Measurements from ENCODE around the gene PARD3B.

PARD3B gene

DNA sequence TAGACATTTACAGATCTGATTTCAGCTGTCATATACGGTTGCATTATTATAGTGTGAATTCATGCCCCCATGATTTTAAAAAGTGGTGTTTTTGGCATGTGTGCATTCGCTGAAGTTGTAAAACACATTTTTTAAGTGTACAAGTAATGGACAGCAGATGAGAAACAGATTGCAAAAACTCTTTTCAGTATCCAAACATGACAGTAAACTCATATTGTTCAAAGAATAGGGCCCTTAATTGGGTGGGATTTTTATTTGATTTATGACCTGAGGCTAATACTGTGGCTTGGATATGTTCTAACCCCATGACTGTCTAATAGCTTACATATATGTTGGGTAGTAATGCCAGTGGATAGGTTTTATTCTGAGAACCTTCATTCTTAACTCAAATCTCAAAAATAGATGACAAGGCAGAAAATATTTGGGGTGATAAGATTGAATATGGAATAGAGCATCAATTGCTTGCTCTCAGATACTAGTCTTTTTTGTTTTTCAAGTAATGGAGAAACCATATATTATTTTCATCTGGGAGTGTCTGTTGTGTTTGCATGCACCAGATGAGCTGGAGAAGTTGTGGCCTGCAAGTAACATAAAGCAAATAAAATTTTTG, 118.6 kb downstream of the PARD3B start:
- no peak for DNase-seq

DNA sequence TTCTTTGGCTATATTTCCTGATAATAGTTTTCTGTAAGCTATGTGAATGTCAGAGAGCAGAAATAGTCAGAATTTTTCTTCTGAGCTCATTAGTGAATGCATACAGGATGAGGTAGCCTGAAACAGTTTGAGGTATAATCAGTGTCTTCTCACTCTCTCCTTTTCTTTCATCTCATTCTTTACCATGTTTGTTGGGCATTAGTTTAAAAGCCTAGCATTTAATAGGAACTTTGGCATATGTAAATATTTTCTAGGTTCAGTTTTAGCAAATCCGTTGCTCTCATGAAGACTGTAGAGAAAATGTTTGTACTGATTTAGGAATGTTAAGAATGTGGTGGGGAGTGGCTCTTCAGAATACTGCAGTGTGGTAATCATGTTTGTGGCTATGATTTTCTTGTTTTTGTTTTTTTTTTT, 119.4 kb downstream of the PARD3B start:
- no peak for DNase-seq

DNA sequence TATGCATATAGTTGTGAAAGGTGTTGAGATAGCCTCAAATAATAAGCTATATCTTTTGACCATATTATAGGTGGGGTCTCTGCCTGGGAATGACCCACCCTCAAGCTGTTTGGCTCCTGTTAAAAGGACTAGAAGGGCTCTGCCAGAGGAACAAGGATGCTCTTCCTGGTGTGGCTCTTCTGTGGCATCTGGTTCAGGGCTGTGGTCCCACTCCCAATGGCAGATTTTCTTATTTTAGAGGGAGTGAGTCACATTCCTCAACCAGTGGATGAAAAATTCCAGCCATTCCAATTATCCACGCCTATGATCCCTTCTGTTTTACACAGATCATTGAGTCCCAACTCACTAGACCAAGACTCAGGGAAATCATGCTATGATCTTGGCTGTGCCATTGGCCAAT, 119.9 kb downstream of the PARD3B start:
- DNase-seq: no peak

DNA sequence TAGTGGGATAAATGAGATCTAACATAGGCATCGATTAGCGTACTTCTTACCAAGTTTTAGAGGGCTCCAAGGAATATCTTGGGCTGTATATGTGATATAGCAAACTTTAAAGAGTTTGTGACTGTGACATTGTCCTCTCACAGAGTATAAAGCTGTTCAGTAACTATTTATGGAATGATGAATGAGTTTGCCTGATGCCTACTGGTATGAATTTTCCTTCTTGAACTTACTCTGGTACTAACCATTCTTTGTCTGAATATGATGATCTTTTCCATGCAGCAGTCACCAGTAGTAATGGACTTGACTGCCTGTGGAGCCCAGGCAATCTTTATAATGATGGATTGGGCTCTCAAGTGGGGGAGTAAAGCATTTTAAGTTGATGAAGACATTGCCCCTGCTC, 120.5 kb downstream of the PARD3B start:
- no peak for DNase-seq

DNA sequence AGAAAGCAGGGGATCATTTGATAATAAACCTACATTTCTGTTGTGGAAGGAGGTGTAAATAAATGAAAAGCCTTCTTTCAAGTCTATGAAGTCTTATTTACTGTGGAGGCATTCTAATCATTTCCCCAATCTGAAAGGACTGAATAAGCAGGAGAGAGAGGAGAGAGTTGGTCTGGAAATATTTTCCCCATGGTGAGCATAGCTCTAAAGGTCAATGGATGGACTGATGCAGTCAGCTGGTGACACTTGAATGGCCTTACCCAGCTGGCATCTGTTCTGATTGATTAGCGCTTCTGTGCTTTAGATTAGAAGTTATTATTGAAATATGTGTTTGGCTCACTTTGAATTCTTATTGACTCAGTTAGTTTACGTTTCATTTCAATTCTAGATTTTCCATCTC, 122.7 kb downstream of the PARD3B start:
- DNase-seq: no peak

DNA sequence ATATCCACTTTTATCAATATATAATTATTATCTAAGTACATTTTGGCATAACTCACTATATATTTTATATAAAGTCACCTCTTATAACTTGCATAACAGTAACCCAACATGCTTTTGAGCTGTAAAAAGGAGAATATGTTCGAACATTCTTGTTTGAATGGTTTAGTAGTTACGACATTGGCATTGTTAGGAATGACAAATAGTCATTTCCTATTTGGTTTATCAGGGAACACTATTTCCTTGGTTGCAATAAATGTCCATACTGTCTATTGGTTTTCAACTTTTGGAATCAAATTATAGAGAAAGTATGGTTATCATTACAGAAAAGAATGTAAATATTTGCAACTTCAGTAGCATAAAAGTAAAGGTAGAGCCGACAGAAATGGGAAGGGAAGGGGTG, 124.1 kb downstream of the PARD3B start:
- DNase-seq: no peak

DNA sequence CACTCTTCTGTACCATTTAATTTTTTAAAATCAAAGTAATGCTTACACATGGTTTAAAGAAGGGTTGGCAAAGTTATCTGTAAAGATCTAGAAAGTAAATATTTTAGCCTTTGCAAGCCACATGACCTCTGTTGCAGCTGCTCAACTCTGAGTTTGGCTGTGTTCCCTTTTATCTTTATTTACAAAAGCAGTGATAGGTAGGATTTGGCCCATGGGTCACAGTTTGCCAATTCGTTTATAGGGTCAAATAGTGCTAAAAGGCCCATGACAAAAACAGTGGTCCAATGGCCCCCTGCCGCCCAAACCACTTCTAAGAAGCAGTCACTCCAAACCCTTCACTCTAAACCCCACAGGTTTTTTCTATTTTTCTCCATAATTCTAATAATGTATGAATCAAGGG, 124.8 kb downstream of the PARD3B start:
- DNase-seq: no peak

DNA sequence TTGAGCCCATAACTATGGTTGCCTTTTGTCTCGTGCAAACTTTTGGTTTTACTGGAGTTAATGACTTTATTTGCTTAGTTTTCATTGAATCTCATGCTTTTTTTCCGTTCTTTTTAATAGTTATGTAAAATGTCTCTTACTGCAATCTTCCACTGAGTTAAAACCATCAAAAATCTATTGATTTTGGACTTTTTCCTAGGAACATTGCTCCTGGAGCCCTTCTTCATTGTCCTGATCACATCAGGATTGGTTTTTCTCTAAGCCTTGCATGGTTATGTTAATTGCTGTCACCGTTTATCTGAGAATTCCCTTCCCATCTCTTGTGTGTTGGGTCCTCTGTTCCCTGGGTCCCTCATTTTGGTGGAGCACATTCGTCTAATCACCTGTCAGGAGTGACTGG, 125.5 kb downstream of the PARD3B start:
- DNase-seq: no peak

DNA sequence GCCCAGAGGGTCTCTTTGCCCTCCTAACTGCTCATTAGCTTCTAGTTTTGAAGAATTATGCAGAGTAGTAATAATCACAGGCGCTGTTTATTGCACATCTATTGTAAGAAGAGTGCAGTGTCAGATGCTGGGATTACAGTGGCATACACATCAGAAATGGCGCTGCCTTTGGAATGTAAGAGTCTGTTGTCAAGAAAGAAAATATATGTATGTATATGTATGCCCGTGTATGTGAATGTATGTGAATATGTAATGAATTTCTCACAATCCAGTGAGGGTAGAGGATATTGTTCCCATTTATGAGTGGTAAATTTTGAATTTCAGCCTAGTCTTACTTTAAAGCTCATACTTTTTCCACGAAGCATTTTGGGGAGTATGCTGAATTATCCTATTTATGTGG, 127.5 kb downstream of the PARD3B start:
- DNase-seq: no peak

DNA sequence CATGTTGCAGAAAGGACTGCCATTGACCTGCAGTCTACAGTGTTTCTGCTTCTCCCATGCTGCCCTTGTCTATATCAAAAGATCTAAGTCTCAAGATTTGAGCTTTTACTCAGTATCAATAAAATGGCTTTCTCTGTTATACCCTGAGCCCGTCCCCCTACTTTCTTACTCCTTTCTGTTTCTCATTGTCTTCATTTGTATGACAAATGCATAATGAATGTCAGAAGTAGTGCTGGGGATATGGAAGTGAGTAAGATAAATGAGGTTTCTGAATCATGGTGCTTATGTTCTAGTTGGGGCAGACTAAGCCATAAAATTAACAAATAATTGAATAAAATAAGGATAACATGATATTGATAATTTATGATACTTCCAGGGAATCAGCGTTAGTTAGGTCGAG, 128.6 kb downstream of the PARD3B start:
- no peak for DNase-seq

DNA sequence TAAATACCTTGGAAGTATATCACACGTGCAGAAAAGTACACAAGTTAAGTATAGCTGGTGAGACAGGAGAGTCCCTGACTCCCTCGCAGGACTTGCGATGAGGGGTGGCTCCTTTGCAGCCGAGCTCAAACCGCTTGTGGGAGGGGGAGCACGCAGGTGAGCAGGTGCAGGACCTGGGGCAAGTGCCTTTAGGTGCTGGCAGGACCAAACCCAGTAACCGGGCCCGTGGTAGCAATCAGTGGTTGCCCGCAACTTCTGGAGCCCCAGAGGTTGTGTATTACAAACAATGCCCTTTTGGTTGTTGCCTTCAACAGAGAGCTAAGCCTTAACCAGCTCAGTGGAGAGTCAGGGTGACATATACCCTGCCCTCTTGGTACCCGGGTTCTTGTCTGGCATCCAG, 132.8 kb downstream of the PARD3B start:
- no peak for DNase-seq

DNA sequence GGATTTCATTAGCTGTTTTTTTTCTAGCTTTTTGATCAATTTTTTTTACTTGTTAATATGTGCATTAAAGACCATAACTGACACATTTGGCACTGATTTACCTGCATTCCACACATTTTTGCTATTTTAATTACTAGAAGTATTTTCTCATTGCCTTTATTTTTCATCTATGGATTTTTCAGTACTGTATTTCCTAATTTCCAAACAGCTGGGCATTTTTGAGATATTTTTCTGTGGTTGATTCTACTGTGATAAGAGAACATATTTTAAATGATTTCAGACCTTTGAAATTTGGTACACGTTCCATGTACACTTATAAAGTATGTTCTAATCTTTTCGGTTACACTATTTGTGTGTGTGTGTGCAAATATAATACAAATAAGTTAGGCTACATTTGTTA, 135.3 kb downstream of the PARD3B start:
- no peak for DNase-seq

DNA sequence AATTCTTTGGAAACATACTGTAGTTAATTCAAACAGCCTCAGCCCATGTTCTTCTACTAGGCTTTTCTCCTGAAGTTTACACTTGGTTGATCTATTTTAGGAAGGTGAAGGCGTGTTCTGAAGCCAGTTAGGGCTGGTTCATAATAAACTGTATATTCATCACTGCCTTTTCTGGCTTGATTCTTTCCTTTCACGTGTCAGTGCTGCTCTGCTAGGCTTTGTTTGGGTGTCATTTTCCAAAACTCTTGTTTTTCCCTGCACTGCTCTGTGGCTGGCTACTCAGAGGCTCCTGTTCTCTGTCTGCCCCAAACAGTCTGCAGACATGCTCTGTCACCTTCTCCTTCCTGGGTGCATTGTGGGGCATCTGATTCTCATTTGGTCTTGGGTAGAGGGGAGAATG, 136.1 kb downstream of the PARD3B start:
- DNase-seq: no peak

DNA sequence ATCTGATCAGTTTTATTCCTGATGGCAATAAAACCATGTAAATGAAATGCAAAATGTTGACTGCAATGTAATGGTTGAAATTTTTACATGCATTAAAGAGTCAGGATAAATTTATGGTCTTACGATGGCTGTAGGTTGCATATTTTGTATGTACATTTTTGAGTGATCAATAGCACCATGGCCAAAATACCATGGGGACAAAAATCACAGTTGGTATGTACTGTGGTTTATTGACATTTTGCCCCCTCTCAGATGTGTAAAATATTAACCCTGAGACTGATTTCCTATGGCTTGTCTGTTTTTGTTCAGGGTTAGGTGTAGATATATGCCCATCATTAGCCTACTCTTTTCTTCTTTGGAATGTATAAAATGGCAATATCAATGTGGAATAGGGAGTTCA, 138.1 kb downstream of the PARD3B start:
- DNase-seq: no peak

DNA sequence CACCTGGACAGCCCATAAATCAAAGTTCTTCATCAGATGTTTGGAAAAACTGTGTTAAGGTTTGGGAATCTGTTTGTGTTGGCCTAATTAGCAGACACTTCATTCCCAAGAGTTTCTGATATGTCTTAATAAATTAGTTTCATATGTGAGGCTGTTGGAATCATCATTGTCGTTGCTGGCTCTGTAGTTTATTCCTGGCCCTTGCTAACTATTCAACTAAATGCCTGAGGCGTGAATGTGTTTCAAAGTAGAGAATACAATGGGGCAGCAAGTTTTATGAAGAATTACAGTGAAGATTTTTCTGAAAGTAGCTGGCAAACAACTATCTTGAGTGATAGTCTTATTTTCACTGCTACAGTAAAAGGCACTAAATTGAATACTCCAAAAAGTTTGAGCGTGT, 141.1 kb downstream of the PARD3B start:
- no peak for DNase-seq

DNA sequence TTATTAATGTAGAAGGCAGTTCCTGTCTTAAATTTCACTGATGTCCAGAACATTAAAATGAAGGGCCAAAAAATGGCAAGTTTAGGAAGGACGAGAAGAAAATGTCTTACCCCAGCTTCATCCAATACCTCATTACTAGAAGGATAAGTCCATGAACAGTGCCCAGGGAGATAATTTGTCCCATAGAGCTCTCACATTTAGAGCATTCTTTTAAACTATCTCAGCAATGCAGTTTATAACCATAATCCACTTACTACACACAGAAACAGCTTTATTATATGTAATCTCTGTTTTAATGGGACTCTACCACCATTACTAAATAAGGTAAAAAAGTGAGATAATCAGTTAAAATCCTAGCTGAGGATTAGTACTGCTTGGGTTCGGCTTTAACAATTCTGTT, 142.5 kb downstream of the PARD3B start:
- no peak for DNase-seq

DNA sequence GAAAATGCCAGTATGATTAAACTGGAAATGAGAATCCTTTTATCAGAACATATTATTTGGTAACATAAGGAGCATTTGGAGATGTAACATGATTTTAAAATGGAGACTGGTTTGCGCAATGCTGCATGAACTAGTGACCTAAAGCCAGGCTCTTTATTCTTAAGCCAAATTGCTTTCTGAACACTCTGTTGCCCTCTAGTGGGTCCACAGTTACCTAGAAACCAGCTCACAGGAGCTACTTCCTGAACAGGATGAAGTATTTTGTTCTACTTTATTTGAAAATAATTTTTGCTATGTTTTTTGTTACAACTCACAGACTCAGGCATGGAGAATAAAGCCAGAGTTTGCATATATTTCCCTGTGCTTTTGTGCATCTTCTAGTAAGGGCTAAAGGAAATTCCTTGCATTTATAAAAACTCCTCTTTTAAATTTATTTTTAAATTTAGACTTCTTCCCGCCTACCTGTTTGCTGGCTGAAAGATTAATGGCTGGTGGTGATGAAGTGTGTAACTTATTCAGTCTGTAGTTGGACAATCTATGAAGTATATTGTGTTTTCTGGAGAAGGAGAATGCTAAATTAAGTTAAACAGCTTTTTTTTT, 146.7 kb downstream of the PARD3B start:
- no peak for DNase-seq

DNA sequence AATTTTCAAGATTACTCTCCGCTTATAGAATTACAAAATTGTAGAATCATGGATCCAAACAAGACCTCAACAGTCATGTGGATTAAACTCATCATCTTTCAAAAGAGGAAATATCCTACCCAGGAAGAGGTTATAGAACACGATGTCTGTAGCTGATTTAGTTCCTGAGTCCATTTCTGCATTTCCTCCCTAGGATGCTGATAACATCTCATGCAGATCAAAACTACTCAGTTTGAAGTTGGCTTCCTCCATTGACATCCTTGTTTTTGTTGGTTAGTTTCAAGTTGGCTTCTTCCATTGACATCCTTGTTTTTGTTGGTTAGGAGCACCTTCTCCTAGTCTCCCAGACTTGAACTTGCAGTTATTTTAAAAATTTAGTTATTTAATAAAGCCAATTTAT, 147.5 kb downstream of the PARD3B start:
- no peak for DNase-seq

DNA sequence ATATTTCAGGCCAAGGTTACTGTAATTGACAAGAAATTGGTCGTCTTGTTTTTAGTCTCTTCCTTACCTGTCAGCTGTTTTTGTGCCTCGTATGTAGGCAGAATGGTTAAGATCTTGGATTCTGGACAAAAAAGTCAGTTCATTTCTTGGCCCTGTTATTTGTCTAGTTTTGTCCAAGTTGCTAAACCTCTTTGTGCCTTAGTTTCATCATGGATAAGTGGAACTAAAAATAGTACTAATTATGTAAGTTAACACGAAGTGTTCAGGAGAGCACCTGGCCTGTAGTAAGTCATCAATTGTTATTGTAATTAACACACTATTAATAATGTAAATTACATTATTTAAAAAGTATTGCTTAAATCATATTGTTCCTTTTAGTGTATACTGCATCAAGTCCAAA, 148.0 kb downstream of the PARD3B start:
- no peak for DNase-seq

DNA sequence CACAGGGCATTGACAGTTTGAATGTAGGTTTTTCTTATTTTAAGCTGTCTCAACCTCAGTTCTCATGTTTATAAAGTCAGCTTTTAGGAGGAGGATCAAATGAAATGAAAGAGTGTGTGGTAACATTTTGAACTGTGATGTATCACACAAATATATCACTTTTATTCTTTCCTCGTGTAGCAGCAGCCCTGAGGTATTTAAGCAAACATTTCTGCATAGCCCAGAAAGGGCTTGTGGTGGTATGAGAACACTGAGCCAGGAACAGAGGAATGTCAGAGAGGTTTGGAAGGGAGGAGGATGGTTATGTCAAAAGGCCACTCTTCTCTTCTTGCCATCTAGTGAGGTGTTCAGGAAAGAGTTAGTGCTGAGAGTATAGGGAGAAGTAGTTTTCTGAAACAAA, 150.2 kb downstream of the PARD3B start:
- DNase-seq: no peak

DNA sequence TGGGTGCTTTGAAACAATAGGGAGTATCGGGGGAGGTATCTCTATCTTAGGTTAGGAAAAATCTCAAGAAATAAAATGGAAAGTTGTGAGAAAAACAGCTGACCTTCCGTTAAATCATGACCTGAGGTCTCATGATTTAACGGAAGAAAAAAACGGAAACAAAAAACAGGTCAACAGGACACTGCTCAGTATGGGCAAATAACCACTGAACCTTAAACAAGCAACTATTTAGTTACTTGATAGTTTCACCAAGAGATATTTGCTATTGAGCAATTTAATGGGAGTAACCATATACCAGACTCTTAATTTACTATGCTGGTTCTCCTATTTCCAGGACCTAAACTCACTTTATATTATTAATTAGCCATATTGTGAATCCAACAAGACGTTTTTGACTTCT, 150.8 kb downstream of the PARD3B start:
- DNase-seq: no peak

DNA sequence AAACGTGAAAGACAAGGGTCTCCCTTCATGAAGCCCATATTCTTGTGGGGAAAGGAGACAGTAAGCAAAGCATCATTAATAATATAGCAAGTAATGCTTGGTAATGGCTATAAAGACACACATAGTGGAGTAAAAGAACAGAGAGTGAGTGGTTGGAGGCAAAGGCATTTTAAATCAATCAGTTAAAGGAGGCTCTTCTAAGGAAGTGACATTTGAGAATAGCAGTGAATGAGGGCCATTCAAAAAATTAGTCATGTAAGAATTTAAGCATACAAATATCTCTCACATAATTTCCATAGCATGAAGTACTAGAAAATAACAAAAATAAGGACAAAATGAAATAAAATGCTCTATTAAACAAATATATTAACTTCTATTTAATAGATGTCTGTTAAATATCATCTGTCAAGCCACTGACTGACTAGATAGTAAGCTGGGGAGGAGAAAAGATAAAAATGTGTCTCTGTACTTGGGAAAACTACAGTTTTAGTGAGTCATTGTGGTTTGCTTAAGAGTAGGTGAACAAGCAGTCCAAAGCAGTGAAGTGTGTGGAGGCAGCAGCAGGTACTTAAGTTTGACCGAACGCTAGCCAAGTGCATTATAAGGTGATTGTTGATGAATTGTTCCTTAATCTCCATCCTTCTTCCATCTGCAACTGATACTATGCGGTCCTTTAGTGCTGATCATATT, 160.1 kb downstream of the PARD3B start:
- DNase-seq: no peak

DNA sequence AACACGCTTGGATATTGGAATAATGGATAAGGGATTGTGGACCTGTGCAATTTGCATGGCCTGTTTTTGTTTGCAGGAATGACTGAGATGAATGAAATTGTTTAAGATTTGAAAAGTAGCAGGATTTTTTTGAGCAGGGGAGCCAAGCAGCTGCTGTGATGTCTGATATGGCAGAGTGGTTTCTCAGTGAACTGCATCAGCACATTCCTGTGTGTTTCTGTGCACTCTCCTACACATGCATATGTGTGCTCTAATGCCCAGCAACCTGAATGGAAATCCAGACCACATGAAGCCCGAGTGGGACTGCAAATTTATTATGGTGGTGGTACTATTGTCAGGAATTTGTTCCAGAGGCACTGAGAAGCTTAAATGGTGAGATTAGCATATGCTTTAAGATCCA, 161.7 kb downstream of the PARD3B start:
- DNase-seq: no peak

DNA sequence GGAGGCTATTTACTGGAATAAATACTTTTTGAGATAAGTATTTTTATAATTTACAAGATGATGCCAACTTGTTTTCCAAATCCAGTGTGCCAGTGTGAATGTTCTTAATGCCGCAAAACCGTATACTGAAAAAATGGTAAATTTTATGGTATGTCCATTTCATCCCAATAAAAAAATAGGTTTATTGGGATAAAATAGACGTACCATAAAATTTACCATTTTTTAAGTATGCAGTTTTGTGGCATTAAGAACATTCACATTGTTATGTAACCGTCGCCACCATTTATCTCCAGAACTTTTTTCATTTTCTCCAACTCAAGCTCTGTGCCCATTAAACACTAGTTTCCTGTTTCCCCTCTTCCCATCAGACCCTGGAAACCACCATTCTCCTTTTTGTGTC, 167.9 kb downstream of the PARD3B start:
- no peak for DNase-seq

DNA sequence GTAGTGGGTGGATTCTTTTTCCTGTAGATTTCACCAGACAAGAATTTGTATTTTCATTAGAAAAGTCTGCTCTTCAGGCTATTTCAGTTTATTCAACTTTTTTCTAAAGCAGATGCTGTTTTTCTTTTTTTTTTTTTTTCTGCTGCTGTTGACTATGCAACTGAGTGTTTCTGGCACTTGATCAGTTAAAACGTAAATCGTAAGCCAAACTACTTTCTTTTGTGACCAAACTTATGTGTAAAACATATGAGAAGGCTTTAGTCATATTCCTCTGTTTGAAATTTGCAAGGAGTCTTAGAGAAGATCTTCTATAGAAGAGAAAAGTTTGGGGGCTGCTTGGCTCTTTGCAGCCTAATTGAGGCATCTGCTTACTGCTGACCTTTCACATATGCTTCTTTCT, 170.1 kb downstream of the PARD3B start:
- no peak for DNase-seq

All from NCI-H2081 treated with DMSO at 0.1 percent for 48 hours (cell line).